ENCODE measurements around the gene TNRC6C. TPM values are rescaled to one million over a fixed set of nuclear protein-coding genes. Genes with fewer than 3 reads are reported as not detected.

The TNRC6C gene
- polyA plus RNA-seq, 1 donor (not counting 4 experiments of a cell fraction or from before 2014, with no cell fraction given) = 0.34 TPM

GRCh38 chr17:77948690-77949114, 9.8 kb upstream of the TNRC6C start:
- no peak for DNase-seq (ENCODE audit: low read depth, low spot score)
- peaks cover 20% of the 10 kb centered on the region for H3K27me3 ChIP-seq (ENCODE audit: control insufficient read depth, extremely low read depth, insufficient read depth, low read length)

GRCh38 chr17:77951123-77951522, 7.4 kb upstream of the TNRC6C start:
- Histone ChIP-seq H3K4me2 (ENCODE audit: control insufficient read depth, extremely low read depth, insufficient read depth, low read depth, low read length) (no peak overlapping the region), H4K20me1 (ENCODE audit: control insufficient read depth, extremely low read depth, insufficient read depth, low read length) (no peaks in the 10 kb centered on the region), H3K27ac (ENCODE audit: control insufficient read depth, insufficient read depth, low read length) (no peak overlapping the region), H3K4me3 (ENCODE audit: control insufficient read depth in 2 of 3, extremely low read depth in 1 of 3, insufficient read depth in 2 of 3, low read depth in 1 of 3, low read length in 3 of 3) (no peak overlapping the region), H3K9ac (ENCODE audit: control insufficient read depth, extremely low read depth, insufficient read depth, low read length) (no peak overlapping the region), H3K9me3 (ENCODE audit: control insufficient read depth, low read depth, low read length) (no peaks in the 10 kb centered on the region), H2AFZ (ENCODE audit: control insufficient read depth, low read length) (no peak overlapping the region), H3K4me1 (ENCODE audit: control insufficient read depth, extremely low read depth, insufficient read depth, low read length) (no peaks in the 10 kb centered on the region), H3K27me3 (ENCODE audit: control insufficient read depth, extremely low read depth, insufficient read depth, low read length) (peaks cover 43% of the 10 kb centered on the region), H3K79me2 (ENCODE audit: control insufficient read depth, insufficient read depth, low read length) (no peaks in the 10 kb centered on the region), H3K36me3 (ENCODE audit: control insufficient read depth in 2 of 2, extremely low read depth in 1 of 2, insufficient read depth in 2 of 2, low read length in 2 of 2) (no peaks in the 10 kb centered on the region), H3K9me1 (ENCODE audit: control insufficient read depth, extremely low read depth, insufficient read depth, low read length) (no peaks in the 10 kb centered on the region)
- FAIRE-seq (no peak), DNase-seq (ENCODE audit: low read depth, low spot score) (no peak)
- TF ChIP-seq CTCF (optimal IDR thresholded peaks at IDR 0.05 in 1 of 3, IDR thresholded peaks at IDR 0.05 in 1 of 3, conservative IDR thresholded peaks at IDR 0.05 in 1 of 3; ENCODE audit: extremely low read depth in 1 of 3, insufficient read depth in 2 of 3, low read length in 3 of 3) (no peak), EZH2 (IDR thresholded peaks at IDR 0.05; ENCODE audit: low read length) (no peak)
- dilution Hi-C loops (cut with MboI; ENCODE audit: extremely low pct_ligation_motif_present, low sequenced_read_pairs) = no loop called here

More at GRCh38 chr17:77948690-77949114, 9.8 kb upstream of the TNRC6C start:
- FAIRE-seq = no peak
- Histone ChIP-seq H4K20me1 (ENCODE audit: control insufficient read depth, extremely low read depth, insufficient read depth, low read length) (no peaks in the 10 kb centered on the region), H3K9ac (ENCODE audit: control insufficient read depth, extremely low read depth, insufficient read depth, low read length) (no peak overlapping the region), H3K9me1 (ENCODE audit: control insufficient read depth, extremely low read depth, insufficient read depth, low read length) (no peaks in the 10 kb centered on the region), H3K4me2 (ENCODE audit: control insufficient read depth, extremely low read depth, insufficient read depth, low read depth, low read length) (no peak overlapping the region), H3K79me2 (ENCODE audit: control insufficient read depth, insufficient read depth, low read length) (no peaks in the 10 kb centered on the region), H3K36me3 (ENCODE audit: control insufficient read depth in 2 of 2, extremely low read depth in 1 of 2, insufficient read depth in 2 of 2, low read length in 2 of 2) (no peaks in the 10 kb centered on the region), H3K4me3 (ENCODE audit: control insufficient read depth in 2 of 3, extremely low read depth in 1 of 3, insufficient read depth in 2 of 3, low read depth in 1 of 3, low read length in 3 of 3) (no peak overlapping the region), H3K27ac (ENCODE audit: control insufficient read depth, insufficient read depth, low read length) (no peak overlapping the region), H3K4me1 (ENCODE audit: control insufficient read depth, extremely low read depth, insufficient read depth, low read length) (no peaks in the 10 kb centered on the region), H3K9me3 (ENCODE audit: control insufficient read depth, low read depth, low read length) (no peaks in the 10 kb centered on the region), H2AFZ (ENCODE audit: control insufficient read depth, low read length) (no peak overlapping the region)
- no peak for TF ChIP-seq EZH2 (IDR thresholded peaks at IDR 0.05; ENCODE audit: low read length)
- TF ChIP-seq CTCF (optimal IDR thresholded peaks at IDR 0.05 in 1 of 3, IDR thresholded peaks at IDR 0.05 in 1 of 3, conservative IDR thresholded peaks at IDR 0.05 in 1 of 3; ENCODE audit: extremely low read depth in 1 of 3, insufficient read depth in 2 of 3, low read length in 3 of 3) = no peak
- dilution Hi-C loops (cut with MboI; ENCODE audit: extremely low pct_ligation_motif_present, low sequenced_read_pairs) = no loop called here

Measured in keratinocyte (primary cell).